GM18526 (cell line): Measurements from ENCODE around the gene TIA1.

Experiments
- POLR2A ChIP-seq: IDR thresholded peaks from 3 replicates; pipeline ENCODE4 v1.6.1; 2011; ENCODE audit not compliant: insufficient read length; ENCODE audit errors: extremely low read depth

Gene TIA1

GRCh38 chr2:70214953-70215549 lies 33.4 kb downstream of the TIA1 start:
- TF ChIP-seq POLR2A: no peak

- TF ChIP-seq POLR2A: no peak
These were observed 34.1 kb downstream of the TIA1 start for GRCh38 chr2:70214365-70214764.

- no peak for TF ChIP-seq POLR2A
These were observed 36.0 kb downstream of the TIA1 start for GRCh38 chr2:70212298-70212932.

GRCh38 chr2:70211595-70211994 lies 36.8 kb downstream of the TIA1 start:
- TF ChIP-seq POLR2A: no peak

- TF ChIP-seq POLR2A: no peak
These were observed 44.0 kb downstream of the TIA1 start for GRCh38 chr2:70204452-70204851.

GRCh38 chr2:70203086-70203485 lies 45.3 kb downstream of the TIA1 start:
- TF ChIP-seq POLR2A: no peak

- no peak for TF ChIP-seq POLR2A
These were observed 46.1 kb downstream of the TIA1 start for GRCh38 chr2:70202236-70202806.

- no peak for TF ChIP-seq POLR2A
These were observed 46.6 kb downstream of the TIA1 start for GRCh38 chr2:70201831-70202230.

- TF ChIP-seq POLR2A: no peak
These were observed 47.1 kb downstream of the TIA1 start for GRCh38 chr2:70201225-70201768.

- TF ChIP-seq POLR2A: no peak
These were observed 49.0 kb downstream of the TIA1 start for GRCh38 chr2:70199320-70199864.

- TF ChIP-seq POLR2A: no peak
These were observed 55.9 kb downstream of the TIA1 start for GRCh38 chr2:70192516-70192915.

- no peak for TF ChIP-seq POLR2A
These were observed 57.1 kb downstream of the TIA1 start for GRCh38 chr2:70191244-70191735.

- peak; percentile 99 for TF ChIP-seq POLR2A
These were observed 57.8 kb downstream of the TIA1 start, which contains the start of gene C2orf42 for GRCh38 chr2:70190418-70191243. TSS of gene C2orf42 (minus strand) at chr2:70191019. CDS start at chr2:70181985, 9,034 bp downstream.

GRCh38 chr2:70188460-70188859 lies 60.0 kb downstream of the TIA1 start:
- TF ChIP-seq POLR2A: no peak

GRCh38 chr2:70182689-70183088 lies 65.7 kb downstream of the TIA1 start:
- no peak for TF ChIP-seq POLR2A
